WERI-Rb-1 (cell line): ENCODE results near the gene LCE1F.

ENCODE experiments used
- DNase-seq: peaks from one replicate; pipeline ENCODE4 v3.0.0-alpha.2; 2020
- H3K27ac ChIP-seq: fragments of 250-450 bp; sonication (Bioruptor Pico); 2 replicates; pipeline ENCODE4 v1.5.1; 2020; ENCODE audit warnings: mild to moderate bottlenecking, moderate library complexity
- H3K27me3 ChIP-seq: fragments of 250-450 bp; sonication (Bioruptor Pico); 2 replicates; pipeline ENCODE4 v1.5.1; 2021; ENCODE audit warnings: mild to moderate bottlenecking, low read depth, moderate library complexity; ENCODE audit not compliant: insufficient read depth, severe bottlenecking
- H3K36me3 ChIP-seq: fragments of 250-450 bp; sonication (Bioruptor Pico); 2 replicates; pipeline ENCODE4 v1.5.1; 2020; ENCODE audit warnings: mild to moderate bottlenecking, moderate library complexity
- H3K4me3 ChIP-seq: 2 replicates; pipeline ENCODE4 v1.5.1; 2011; ENCODE audit warnings: low read depth, mild to moderate bottlenecking, control low read depth, low read length
- H3K9me3 ChIP-seq: fragments of 250-450 bp; sonication (Bioruptor Pico); 2 replicates; pipeline ENCODE4 v1.5.1; 2021; ENCODE audit warnings: mild to moderate bottlenecking, moderate library complexity; ENCODE audit not compliant: severe bottlenecking
- TF ChIP-seq, protein P1 (sequence below): IDR thresholded peaks from 2 replicates; pipeline ENCODE4 v1.5.1; 2011; ENCODE audit warnings: low read depth, mild to moderate bottlenecking, control low read depth, inconsistent platforms, low read length

LCE1F gene, protein sequence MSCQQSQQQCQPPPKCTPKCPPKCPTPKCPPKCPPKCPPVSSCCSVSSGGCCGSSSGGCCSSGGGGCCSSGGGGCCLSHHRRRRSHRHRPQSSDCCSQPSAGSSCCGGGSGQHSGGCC

DNA sequence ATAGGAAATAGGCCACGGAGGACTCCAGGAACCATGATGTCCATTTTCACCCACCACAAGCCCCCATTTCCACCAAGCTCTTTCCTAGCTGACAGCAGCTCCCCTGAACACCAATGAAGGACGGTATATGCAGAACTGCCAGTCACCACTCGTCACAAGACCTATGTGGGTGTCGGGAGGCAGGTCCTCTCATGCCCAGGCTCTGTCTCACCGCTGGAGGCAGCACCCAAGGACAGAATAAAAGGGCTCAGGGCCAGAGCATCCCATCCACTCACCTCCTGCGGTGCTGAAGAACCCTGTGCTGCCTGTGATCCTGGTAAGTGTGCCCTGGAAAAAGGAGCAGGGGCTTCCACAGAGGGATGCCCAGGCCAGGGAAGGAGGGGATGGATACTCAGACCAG, at the start of gene LCE1F:
Gene LCE1F, plus strand, starts transcription at position 266 of the 400 bp plus-strand sequence. CDS start 1,232 bp downstream, outside the sequence.
- Histone ChIP-seq H3K27ac (no peak within 1 kb of the TSS), H3K9me3 (no peaks in the 10 kb centered on the region), H3K36me3 (no peaks in the 10 kb centered on the region), H3K27me3 (peaks cover 79% of the 10 kb centered on the region), H3K4me3 (no peak within 1 kb of the TSS)
- TF ChIP-seq, protein P1, sequence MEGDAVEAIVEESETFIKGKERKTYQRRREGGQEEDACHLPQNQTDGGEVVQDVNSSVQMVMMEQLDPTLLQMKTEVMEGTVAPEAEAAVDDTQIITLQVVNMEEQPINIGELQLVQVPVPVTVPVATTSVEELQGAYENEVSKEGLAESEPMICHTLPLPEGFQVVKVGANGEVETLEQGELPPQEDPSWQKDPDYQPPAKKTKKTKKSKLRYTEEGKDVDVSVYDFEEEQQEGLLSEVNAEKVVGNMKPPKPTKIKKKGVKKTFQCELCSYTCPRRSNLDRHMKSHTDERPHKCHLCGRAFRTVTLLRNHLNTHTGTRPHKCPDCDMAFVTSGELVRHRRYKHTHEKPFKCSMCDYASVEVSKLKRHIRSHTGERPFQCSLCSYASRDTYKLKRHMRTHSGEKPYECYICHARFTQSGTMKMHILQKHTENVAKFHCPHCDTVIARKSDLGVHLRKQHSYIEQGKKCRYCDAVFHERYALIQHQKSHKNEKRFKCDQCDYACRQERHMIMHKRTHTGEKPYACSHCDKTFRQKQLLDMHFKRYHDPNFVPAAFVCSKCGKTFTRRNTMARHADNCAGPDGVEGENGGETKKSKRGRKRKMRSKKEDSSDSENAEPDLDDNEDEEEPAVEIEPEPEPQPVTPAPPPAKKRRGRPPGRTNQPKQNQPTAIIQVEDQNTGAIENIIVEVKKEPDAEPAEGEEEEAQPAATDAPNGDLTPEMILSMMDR, result peak; percentile 60
- DNase-seq, result peak; percentile 32

DNA sequence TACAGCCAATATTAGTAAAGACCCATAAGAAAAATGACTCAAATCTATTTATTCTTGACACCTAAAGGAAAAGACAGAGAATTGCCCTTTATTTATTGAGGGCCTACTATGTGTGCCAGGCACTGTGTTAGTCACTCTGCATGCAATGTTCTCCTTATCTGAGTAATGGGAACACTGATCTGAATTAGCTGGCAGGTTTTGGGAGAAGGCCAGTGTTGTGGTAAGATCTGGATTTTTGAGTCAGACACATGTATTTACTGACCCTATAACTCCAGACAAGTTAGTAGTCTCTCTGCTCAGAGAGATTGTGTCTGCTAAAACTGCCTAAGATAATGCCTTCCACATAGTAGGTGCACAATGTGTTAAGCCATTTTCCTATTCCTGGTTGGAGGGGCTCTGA, 49.7 kb upstream of the LCE1F start:
- DNase-seq, result no peak
- TF ChIP-seq, protein P1, result no peak
- Histone ChIP-seq H3K27me3 (peaks cover 95% of the 10 kb centered on the region), H3K36me3 (no peaks in the 10 kb centered on the region), H3K9me3 (no peaks in the 10 kb centered on the region), H3K27ac (no peak overlapping the region), H3K4me3 (no peak overlapping the region)

DNA sequence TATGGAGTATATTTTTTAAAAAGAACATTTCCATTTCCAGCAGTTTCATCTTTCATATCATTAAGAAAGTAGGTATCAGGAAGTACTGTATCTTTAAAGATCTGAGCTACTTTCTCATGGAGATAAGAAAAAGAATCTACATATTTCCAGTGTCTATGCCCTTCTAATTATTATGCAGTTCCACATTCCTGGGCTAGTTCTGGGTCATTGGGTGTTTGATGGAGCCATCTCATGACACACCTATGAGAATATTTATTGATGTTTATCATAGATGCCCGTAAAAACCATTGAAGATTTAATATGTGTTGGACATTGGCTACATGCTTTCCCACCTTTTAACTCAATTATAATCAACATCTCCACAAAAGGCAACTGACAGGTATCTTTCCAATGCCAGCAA, 46.0 kb upstream of the LCE1F start:
- TF ChIP-seq, protein P1, result no peak
- Histone ChIP-seq H3K27ac (no peak overlapping the region), H3K27me3 (peaks cover 91% of the 10 kb centered on the region), H3K36me3 (no peaks in the 10 kb centered on the region), H3K4me3 (no peak overlapping the region), H3K9me3 (peaks cover 2% of the 10 kb centered on the region)
- DNase-seq, result no peak

DNA sequence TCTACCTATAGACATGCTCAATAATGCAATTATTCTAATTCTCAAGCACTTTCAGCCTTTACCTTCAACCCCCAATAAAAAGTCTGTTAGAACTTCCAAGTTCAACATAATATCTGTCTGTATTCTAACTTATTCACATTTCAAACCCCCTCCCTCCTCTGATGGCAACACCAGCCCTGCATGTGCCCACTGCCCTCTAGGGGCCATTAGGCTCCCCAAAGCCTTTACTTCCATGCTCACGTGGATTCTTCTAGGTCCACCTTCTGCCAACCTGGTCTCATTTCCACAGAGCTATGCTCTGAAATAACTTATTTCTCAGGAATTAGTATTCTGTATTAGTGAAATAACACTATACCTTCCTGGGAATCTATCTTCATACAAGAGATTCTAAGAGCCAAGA, 39.3 kb upstream of the LCE1F start:
- Histone ChIP-seq H3K9me3 (peaks cover 2% of the 10 kb centered on the region), H3K27ac (no peak overlapping the region), H3K36me3 (no peaks in the 10 kb centered on the region), H3K27me3 (peaks cover 93% of the 10 kb centered on the region), H3K4me3 (no peak overlapping the region)
- TF ChIP-seq, protein P1, result peak; percentile 79
- DNase-seq, result no peak

DNA sequence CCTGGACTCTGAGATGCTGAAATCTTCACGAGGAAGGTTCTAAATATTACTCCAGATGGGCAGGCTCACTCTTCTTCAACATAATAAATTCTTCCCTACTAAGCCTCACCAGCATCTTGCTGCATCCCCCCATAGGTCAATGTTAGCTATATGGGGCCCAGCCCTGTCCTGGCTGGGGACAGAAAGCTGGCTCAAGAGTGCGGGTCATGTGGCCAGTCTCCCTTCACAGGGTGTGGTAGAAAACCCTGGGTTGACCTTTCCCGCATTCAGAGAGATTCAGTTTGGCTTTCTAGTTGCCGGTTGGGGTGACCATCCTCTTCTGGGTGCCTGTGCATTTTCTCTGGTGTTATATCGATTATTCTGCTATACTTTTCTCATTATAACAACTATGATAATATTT, 36.9 kb upstream of the LCE1F start:
- H3K27ac ChIP-seq, result no peak overlapping the region
- no peaks in the 10 kb centered on the region for H3K36me3 ChIP-seq
- peaks cover 96% of the 10 kb centered on the region for H3K27me3 ChIP-seq
- TF ChIP-seq, protein P1, result no peak
- H3K4me3 ChIP-seq, result no peak overlapping the region
- DNase-seq, result no peak
- no peaks in the 10 kb centered on the region for H3K9me3 ChIP-seq

DNA sequence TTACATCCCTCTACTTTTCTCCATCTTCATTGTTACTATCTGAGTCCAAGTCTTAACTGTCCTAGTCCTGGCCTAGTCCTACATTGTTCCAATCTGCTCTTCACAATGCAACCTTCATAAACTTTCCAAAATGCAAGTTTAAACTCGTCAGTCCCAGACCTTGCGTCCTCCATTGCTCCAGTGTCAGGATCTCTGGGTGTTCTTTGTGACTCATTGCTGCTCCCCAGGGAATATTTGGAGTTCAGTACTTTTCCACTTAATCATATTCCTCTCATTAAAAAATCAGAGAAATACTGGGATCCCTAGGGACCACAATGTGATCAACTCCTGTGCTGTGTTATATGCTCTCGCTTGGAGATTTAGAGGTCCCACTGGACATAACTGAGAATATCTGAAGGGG, 35.1 kb upstream of the LCE1F start:
- Histone ChIP-seq H3K36me3 (no peaks in the 10 kb centered on the region), H3K9me3 (no peaks in the 10 kb centered on the region), H3K4me3 (no peak overlapping the region), H3K27me3 (peaks cover 98% of the 10 kb centered on the region), H3K27ac (no peak overlapping the region)
- DNase-seq, result no peak
- TF ChIP-seq, protein P1, result no peak
